ENCODE measurements around the gene SMIM26.

The SMIM26 gene

GRCh38 chr20:18532626-18533025 is 34.6 kb upstream of the SMIM26 start:
- no peak for DNase-seq (ENCODE audit: low read depth)
- H3K4me3 ChIP-seq (ENCODE audit: low read depth, low read length) = no peak overlapping the region
- TF ChIP-seq CTCF (IDR thresholded peaks at IDR 0.05; ENCODE audit: low read depth, low read length, missing control alignments) = no peak

- H3K4me3 ChIP-seq (ENCODE audit: low read depth, low read length) = no peak overlapping the region
- TF ChIP-seq CTCF (IDR thresholded peaks at IDR 0.05; ENCODE audit: low read depth, low read length, missing control alignments) = no peak
- DNase-seq (ENCODE audit: low read depth) = no peak
Observed at GRCh38 chr20:18533491-18533890, 33.7 kb upstream of the SMIM26 start.

- TF ChIP-seq CTCF (IDR thresholded peaks at IDR 0.05; ENCODE audit: low read depth, low read length, missing control alignments) = no peak
- no peak overlapping the region for H3K4me3 ChIP-seq (ENCODE audit: low read depth, low read length)
- DNase-seq (ENCODE audit: low read depth) = no peak
Observed at GRCh38 chr20:18533978-18534644, 33.1 kb upstream of the SMIM26 start.

GRCh38 chr20:18537651-18538050 is 29.6 kb upstream of the SMIM26 start:
- no peak overlapping the region for H3K4me3 ChIP-seq (ENCODE audit: low read depth, low read length)
- DNase-seq (ENCODE audit: low read depth) = no peak
- TF ChIP-seq CTCF (IDR thresholded peaks at IDR 0.05; ENCODE audit: low read depth, low read length, missing control alignments) = no peak

- TF ChIP-seq CTCF (IDR thresholded peaks at IDR 0.05; ENCODE audit: low read depth, low read length, missing control alignments) = no peak
- no peak for DNase-seq (ENCODE audit: low read depth)
- H3K4me3 ChIP-seq (ENCODE audit: low read depth, low read length) = no peak overlapping the region
Observed at GRCh38 chr20:18541741-18542140, 25.5 kb upstream of the SMIM26 start.

GRCh38 chr20:18543216-18543615 is 24.0 kb upstream of the SMIM26 start:
- no peak for DNase-seq (ENCODE audit: low read depth)
- TF ChIP-seq CTCF (IDR thresholded peaks at IDR 0.05; ENCODE audit: low read depth, low read length, missing control alignments) = no peak

GRCh38 chr20:18543932-18544331 is 23.3 kb upstream of the SMIM26 start:
- DNase-seq (ENCODE audit: low read depth) = no peak

More at GRCh38 chr20:18543216-18543615, 24.0 kb upstream of the SMIM26 start:
- H3K4me3 ChIP-seq (ENCODE audit: low read depth, low read length) = no peak overlapping the region

More at GRCh38 chr20:18543932-18544331, 23.3 kb upstream of the SMIM26 start:
- TF ChIP-seq CTCF (IDR thresholded peaks at IDR 0.05; ENCODE audit: low read depth, low read length, missing control alignments) = no peak
- H3K4me3 ChIP-seq (ENCODE audit: low read depth, low read length) = no peak overlapping the region

All from GM12864 (cell line).